SK-N-MC (cell line): ENCODE data around the gene PRICKLE2.

Experiments used
- DNase-seq: peaks from one replicate; pipeline ENCODE4 v3.0.0-alpha.2; 2011; ENCODE audit warnings: low read depth, low spot score
- H3K27ac ChIP-seq: fragments of 200-600 bp; sonication (generic); 2 replicates; pipeline ENCODE4 v1.5.1; 2016; ENCODE audit warnings: mixed run types
- H3K36me3 ChIP-seq: fragments of 200-600 bp; sonication (generic); 2 replicates; pipeline ENCODE4 v1.6.1; 2017; ENCODE audit warnings: antibody characterized with exemption, low read length, mixed read lengths; ENCODE audit not compliant: insufficient read depth
- H3K4me3 ChIP-seq: fragments of 200-600 bp; sonication (generic); 2 replicates; pipeline ENCODE4 v1.5.1; 2016
- H3K9ac ChIP-seq: fragments of 200-600 bp; sonication (generic); 2 replicates; pipeline ENCODE4 v1.8.0; 2017; ENCODE audit warnings: mixed run types, mixed read lengths; ENCODE audit not compliant: insufficient read length
- H3K9me3 ChIP-seq: fragments of 200-600 bp; sonication (generic); 2 replicates; pipeline ENCODE4 v1.6.1; 2017; ENCODE audit warnings: low read depth, mild to moderate bottlenecking, antibody characterized with exemption, low read length, moderate library complexity, mixed read lengths
- EZH2 ChIP-seq: fragments of 200-600 bp; sonication (generic); IDR thresholded peaks from one replicate; pipeline ENCODE4 v1.6.1; 2017; ENCODE audit warnings: antibody characterized with exemption
- FOXP2 ChIP-seq: optimal IDR thresholded peaks from 2 replicates; pipeline ENCODE3; 2011; ENCODE audit warnings: mild to moderate bottlenecking, moderate library complexity; ENCODE audit not compliant: insufficient read depth; ENCODE audit errors: extremely low read length, control extremely low read depth
- POLR2AphosphoS5 ChIP-seq: IDR thresholded peaks from 2 replicates; pipeline ENCODE4 v1.6.1; 2012; ENCODE audit warnings: mild to moderate bottlenecking, low read depth, low read length, borderline replicate concordance

The PRICKLE2 gene

DNA sequence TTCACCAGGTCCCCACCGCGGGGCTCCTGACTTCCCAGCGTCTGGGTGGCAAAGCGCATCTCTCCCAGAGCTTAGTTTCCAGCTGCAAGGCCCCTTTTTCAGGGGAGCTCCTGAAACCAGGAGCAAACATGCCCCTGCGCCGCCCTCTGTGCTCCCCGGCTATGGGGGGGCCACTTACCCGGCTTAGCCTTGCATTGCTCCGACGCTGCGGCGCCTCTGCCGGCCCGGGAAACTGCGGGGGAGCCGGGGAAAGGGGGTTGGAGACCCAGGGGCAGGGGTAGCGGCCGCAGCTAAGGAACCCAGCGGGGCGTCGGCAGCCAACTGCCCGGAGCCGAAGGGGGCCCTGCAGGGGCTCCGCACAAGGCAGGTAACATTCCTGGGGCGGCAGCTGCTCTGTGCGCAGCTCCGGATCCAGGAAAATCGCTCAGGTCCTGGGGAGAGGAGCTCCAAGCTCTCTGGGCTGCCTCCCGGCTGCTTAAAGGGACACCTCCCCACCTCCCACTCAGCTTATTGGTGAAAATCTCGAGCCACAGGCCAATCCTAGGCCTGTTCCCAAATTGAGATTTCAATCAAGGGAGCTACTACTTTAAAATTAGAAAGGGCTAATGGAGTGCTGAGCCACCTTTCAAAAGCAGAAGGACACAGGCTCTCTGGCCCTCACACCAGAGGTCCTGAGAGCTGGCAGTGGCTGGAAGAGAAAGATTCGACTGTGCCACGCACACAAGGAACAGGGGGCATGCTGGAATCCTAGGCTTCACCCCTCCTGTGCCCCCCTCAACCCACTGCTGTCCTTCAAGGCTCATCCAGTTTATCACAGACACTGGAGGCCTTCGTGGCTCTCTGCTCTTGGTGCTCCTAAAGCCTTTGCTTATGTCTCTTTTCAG is 42.7 kb upstream of the PRICKLE2 start:
- H3K27ac ChIP-seq = no peak overlapping the region
- H3K4me3 ChIP-seq = no peak overlapping the region
- no peak overlapping the region for H3K9ac ChIP-seq
- no peaks in the 10 kb centered on the region for H3K36me3 ChIP-seq
- TF ChIP-seq FOXP2 = no peak
- TF ChIP-seq EZH2 = no peak
- TF ChIP-seq POLR2AphosphoS5 = no peak
- DNase-seq = no peak
- H3K9me3 ChIP-seq = no peaks in the 10 kb centered on the region

- H3K36me3 ChIP-seq = no peaks in the 10 kb centered on the region
- no peak for DNase-seq
- H3K9ac ChIP-seq = no peak overlapping the region
- H3K9me3 ChIP-seq = no peaks in the 10 kb centered on the region
- no peak overlapping the region for H3K27ac ChIP-seq
- H3K4me3 ChIP-seq = no peak overlapping the region
- TF ChIP-seq FOXP2 (no peak), EZH2 (no peak), POLR2AphosphoS5 (no peak)
These were observed 41.7 kb upstream of the PRICKLE2 start for GRCh38 chr3:64266983-64267382.

- no peak for DNase-seq
- Histone ChIP-seq H3K27ac (no peak overlapping the region), H3K9me3 (no peaks in the 10 kb centered on the region), H3K36me3 (no peaks in the 10 kb centered on the region), H3K4me3 (no peak overlapping the region), H3K9ac (no peak overlapping the region)
- TF ChIP-seq POLR2AphosphoS5 = no peak
- no peak for TF ChIP-seq EZH2
- no peak for TF ChIP-seq FOXP2
These were observed 41.0 kb upstream of the PRICKLE2 start for GRCh38 chr3:64266065-64266931.

GRCh38 chr3:64265646-64266045 is 40.4 kb upstream of the PRICKLE2 start:
- H3K36me3 ChIP-seq = no peaks in the 10 kb centered on the region
- H3K27ac ChIP-seq = no peak overlapping the region
- no peak for DNase-seq
- TF ChIP-seq POLR2AphosphoS5 (no peak), EZH2 (no peak), FOXP2 (no peak)
- no peaks in the 10 kb centered on the region for H3K9me3 ChIP-seq
- no peak overlapping the region for H3K4me3 ChIP-seq
- no peak overlapping the region for H3K9ac ChIP-seq

DNA sequence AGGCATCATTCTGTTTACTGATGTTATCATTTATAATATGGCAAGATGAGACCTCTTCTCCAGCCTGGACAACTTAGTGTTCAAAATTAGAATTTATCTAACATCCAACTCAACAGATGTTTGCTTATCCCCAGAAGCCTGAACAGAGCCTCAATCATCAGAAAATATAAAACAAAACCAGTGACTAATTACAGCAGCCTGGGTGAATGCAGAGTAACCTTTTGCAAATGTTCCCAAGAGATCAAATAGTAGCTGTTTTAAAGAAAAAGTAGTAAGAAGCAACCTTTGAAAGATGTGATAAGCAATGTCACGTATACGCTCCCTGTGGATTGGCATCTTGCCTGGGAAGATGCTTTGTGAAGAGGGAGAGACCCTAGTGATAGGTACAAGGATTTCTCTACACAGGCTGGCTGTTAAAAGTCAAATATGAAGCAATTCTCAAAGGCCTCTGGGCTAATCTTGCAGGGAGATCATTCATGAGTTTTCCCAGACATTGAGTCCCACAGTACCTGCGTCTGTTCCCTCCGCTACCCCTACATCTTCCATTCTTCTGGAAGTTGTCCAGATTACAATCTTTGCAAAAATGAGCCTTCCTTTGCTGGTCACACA is 39.3 kb upstream of the PRICKLE2 start:
- H3K9me3 ChIP-seq = no peaks in the 10 kb centered on the region
- no peak for TF ChIP-seq POLR2AphosphoS5
- no peak for TF ChIP-seq FOXP2
- TF ChIP-seq EZH2 = no peak
- H3K36me3 ChIP-seq = no peaks in the 10 kb centered on the region
- no peak overlapping the region for H3K9ac ChIP-seq
- no peak overlapping the region for H3K4me3 ChIP-seq
- H3K27ac ChIP-seq = no peak overlapping the region
- DNase-seq = no peak

DNA sequence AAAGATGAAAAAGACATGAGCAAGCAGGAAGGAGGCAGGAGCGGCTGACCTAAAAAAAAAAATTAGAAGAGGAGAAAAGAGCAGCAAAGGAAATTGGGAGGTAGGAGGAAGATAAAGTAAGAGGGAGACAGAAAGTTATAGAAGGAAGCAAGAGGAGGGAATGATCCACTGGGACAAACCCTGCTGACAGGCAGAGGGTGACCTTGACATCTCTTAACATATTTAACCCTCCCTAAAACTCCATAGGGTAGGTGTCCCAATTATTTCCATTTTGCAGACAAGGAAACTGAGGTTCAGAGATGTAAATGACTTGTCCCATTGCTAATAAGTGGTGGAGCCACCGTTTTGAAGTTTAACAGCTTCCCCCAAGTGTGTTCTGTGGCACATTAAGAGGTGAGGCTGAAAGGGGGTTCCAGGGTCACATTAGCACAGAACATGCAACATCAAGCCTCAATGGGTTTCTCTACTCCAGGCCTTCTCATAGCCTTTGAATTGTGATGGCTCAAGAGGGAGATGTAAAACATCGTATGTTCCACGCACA is 37.4 kb upstream of the PRICKLE2 start:
- H3K9me3 ChIP-seq = no peaks in the 10 kb centered on the region
- no peak overlapping the region for H3K9ac ChIP-seq
- no peaks in the 10 kb centered on the region for H3K36me3 ChIP-seq
- no peak overlapping the region for H3K27ac ChIP-seq
- TF ChIP-seq POLR2AphosphoS5 (no peak), EZH2 (no peak), FOXP2 (no peak)
- no peak for DNase-seq
- no peak overlapping the region for H3K4me3 ChIP-seq

- H3K9me3 ChIP-seq = no peaks in the 10 kb centered on the region
- H3K4me3 ChIP-seq = no peak overlapping the region
- TF ChIP-seq FOXP2 = no peak
- TF ChIP-seq POLR2AphosphoS5 = no peak
- no peak for TF ChIP-seq EZH2
- H3K36me3 ChIP-seq = no peaks in the 10 kb centered on the region
- H3K9ac ChIP-seq = no peak overlapping the region
- DNase-seq = no peak
- H3K27ac ChIP-seq = no peak overlapping the region
These were observed 35.2 kb upstream of the PRICKLE2 start for GRCh38 chr3:64260431-64260830.

DNA sequence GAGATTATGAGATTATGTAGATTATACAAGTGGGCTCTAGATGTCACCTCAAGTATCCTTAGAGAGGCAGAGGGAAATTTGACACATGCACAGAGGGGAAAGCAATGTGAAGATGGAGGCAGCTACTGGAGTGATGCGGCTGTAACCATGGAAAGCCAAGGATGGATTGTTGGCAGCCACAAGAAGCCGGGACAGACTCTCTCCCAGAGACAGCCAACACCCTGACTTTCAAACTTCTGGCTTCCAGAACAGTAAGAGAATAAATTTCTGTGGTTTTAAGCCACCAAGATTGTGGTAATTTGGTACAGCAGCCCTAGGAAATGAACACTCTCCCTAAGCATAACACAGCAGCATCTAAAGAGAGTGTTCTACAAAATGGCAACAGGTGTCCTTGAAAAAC is 34.4 kb upstream of the PRICKLE2 start:
- Histone ChIP-seq H3K9me3 (no peaks in the 10 kb centered on the region), H3K36me3 (no peaks in the 10 kb centered on the region), H3K9ac (no peak overlapping the region), H3K27ac (no peak overlapping the region), H3K4me3 (no peak overlapping the region)
- DNase-seq = no peak
- no peak for TF ChIP-seq FOXP2
- no peak for TF ChIP-seq EZH2
- no peak for TF ChIP-seq POLR2AphosphoS5
